ENCODE measurements around the gene ZNF500.
"Not testable (repeated sequence)": the region's sequence is repeated elsewhere in the genome, so short reads cannot be mapped to it uniquely, and the experiment has no call there.

ZNF500 gene

DNA sequence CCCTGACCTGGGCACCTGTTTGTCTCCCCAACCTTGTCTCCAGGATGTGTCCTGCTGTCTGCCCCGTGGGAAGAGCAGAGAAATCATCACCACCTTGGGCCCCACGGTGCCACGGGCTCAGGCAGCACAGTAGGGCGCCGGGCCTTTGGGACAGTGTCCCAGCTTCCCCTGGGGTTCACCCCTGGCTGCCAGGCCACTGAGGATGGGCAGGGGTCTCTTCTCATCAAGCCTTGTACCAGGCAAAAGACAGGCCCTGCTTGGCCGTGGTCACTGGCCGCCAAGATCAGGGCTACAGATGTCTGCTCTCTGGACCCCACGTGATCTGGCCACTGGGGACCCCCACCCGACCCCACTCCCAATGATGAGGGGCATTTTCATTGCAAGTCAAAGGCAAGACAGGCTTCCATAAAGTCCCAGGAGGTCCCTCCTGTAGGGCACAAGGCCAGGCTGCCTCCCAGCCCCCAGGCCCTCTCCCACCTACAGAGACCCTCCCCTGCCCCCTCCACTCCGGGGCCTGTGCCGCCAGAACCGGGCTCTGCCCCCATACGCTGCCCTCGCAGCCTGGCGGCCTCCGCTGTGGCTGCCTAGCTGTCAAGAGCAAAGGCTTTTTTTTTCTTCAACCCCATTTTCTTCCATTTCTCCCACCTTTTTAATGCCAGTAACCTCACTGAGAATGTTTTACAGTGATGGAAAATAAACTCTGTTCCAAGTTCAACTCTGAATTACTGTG is 18.1 kb downstream of the ZNF500 start:
- Histone ChIP-seq H3K4me3 (ENCODE audit: low read depth in 1 of 2, low read length in 2 of 2) (no peak overlapping the region), H3K9me3 (ENCODE audit: control insufficient read depth in 1 of 2, low read length in 2 of 2) (no peaks in the 10 kb centered on the region), H3K27ac (ENCODE audit: low read length) (no peak overlapping the region), H3K36me3 (ENCODE audit: control insufficient read depth in 1 of 2, insufficient read depth in 2 of 2, low read length in 2 of 2) (peaks cover 11 to 34% of the 10 kb centered on the region in 2 donors), H3K27me3 (ENCODE audit: low read depth, low read length) (no peaks in the 10 kb centered on the region), H3K4me1 (ENCODE audit: control insufficient read depth in 1 of 2, insufficient read depth in 2 of 2, low read length in 2 of 2) (peaks cover 0 to 13% of the 10 kb centered on the region in 2 donors)

DNA sequence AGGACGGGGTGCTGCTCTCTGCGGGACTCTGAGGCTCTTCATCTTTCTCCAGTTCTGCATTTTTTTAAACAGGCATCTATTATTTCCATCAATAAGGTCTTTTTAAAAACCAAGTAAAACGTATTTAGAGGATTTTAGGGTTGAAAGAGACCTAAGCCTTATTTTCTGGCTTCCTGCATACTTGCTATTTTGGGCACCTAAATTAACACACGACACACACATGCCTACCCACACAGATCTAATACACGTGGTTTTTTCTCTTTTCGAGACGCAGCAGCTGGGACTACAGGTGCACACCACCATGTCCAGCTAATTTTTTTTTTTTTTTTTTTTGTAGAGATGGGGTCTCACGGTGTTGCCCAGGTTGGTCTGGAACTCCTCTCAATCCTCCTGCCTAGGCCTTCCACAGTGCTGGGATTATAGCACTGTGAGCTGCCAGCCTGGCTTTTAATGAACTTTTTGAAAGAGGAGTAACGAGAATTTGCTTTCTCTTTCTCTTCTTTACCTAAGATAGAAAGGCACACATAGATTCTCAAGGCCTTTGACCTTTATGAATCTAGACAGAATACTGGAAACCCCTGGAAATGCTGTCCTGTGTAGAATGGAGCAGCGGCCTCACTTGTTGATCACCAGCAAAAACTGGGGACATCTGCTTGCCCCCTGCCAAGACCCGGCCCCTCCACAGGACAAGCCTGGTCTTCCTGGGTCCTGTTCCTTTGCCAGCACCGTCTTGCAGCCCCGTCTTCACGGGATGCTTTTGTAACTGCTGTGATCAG is 18.9 kb downstream of the ZNF500 start:
- peaks cover 0 to 18% of the 10 kb centered on the region in 2 donors for H3K4me1 ChIP-seq (ENCODE audit: control insufficient read depth in 1 of 2, insufficient read depth in 2 of 2, low read length in 2 of 2)

DNA sequence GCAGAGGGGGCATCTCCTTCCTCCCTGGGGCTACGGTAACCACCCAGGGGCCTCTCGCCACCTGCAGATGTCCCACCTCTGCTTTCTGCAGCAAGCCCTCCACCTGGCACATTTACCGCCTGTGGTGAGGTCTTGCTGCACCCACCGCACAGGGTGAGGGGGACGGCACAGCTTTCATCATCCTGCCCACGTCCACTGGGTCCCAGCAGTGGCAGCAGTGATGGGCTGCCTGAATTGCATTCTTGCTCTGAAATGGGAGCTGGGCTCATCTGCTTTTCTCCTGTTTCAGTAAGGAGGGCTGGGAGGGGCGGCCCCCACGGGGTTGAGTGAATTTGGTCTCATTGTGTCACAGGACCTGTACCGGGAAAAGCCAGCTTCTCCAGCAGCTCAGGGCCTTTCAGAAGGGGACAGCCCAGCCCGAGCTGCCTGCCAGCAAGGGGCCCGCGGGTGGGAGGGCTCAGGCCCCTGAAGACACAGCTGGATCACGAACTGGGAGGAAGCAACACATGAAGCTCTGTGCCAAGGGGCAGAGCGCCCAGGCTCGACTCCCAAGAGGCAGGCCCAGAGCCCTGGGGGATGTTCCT is 19.9 kb downstream of the ZNF500 start:
- no peaks in the 10 kb centered on the region for H3K27me3 ChIP-seq (ENCODE audit: low read depth, low read length)
- no peak overlapping the region for H3K27ac ChIP-seq (ENCODE audit: low read length)
- H3K4me3 ChIP-seq (ENCODE audit: low read depth in 1 of 2, low read length in 2 of 2), result no peak overlapping the region
- H3K4me1 ChIP-seq (ENCODE audit: control insufficient read depth in 1 of 2, insufficient read depth in 2 of 2, low read length in 2 of 2), result peaks cover 0 to 22% of the 10 kb centered on the region in 2 donors
- H3K9me3 ChIP-seq (ENCODE audit: control insufficient read depth in 1 of 2, low read length in 2 of 2), result no peaks in the 10 kb centered on the region
- peaks cover 9 to 17% of the 10 kb centered on the region in 2 donors for H3K36me3 ChIP-seq (ENCODE audit: control insufficient read depth in 1 of 2, insufficient read depth in 2 of 2, low read length in 2 of 2)

More for the DNA sequence above, 18.9 kb downstream of the ZNF500 start:
- Histone ChIP-seq H3K9me3 (ENCODE audit: control insufficient read depth in 1 of 2, low read length in 2 of 2) (no peaks in the 10 kb centered on the region), H3K4me3 (ENCODE audit: low read depth in 1 of 2, low read length in 2 of 2) (no peak overlapping the region), H3K27me3 (ENCODE audit: low read depth, low read length) (no peaks in the 10 kb centered on the region), H3K27ac (ENCODE audit: low read length) (no peak overlapping the region), H3K36me3 (ENCODE audit: control insufficient read depth in 1 of 2, insufficient read depth in 2 of 2, low read length in 2 of 2) (peaks cover 11 to 27% of the 10 kb centered on the region in 2 donors)

DNA sequence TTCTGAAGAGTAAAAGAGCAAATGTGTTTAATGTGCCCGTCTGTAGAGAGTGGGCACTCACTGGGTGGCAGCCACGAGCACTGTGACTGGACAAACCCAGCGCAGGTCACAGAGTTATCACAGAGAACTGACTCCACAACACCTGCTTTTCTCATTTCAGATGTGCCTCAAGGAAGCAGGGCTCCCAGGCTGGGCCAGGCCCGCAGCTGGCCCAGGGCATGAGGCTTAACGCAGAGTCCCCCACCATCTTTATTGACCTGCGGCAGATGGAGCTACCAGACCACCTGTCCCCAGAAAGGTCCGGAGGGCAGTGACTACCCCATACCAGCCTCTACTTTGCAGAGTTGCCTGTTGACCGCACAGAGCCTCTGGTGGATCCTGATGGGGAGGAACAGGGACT is 20.7 kb downstream of the ZNF500 start:
- peaks cover 5 to 8% of the 10 kb centered on the region in 2 donors for H3K36me3 ChIP-seq (ENCODE audit: control insufficient read depth in 1 of 2, insufficient read depth in 2 of 2, low read length in 2 of 2)
- H3K27me3 ChIP-seq (ENCODE audit: low read depth, low read length), result no peaks in the 10 kb centered on the region
- no peak overlapping the region for H3K27ac ChIP-seq (ENCODE audit: low read length)
- peaks cover 0 to 22% of the 10 kb centered on the region in 2 donors for H3K4me1 ChIP-seq (ENCODE audit: control insufficient read depth in 1 of 2, insufficient read depth in 2 of 2, low read length in 2 of 2)
- no peaks in the 10 kb centered on the region for H3K9me3 ChIP-seq (ENCODE audit: control insufficient read depth in 1 of 2, low read length in 2 of 2)
- H3K4me3 ChIP-seq (ENCODE audit: low read depth in 1 of 2, low read length in 2 of 2), result no peak overlapping the region

DNA sequence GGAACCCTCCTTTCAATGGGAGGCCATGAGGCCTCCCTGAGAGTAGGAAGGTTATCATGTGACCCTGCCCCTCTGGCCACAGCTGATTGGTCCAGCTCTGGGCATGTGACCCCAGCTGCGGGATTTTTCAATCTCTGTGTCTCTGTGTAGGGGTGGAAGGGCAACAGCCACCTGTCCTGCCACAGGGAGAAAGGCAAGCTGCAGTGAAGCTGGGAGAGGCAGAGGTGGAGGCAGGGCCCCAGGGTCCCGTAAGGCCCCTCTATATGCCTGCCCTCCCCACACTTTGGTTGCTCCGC is 21.7 kb downstream of the ZNF500 start:
- Histone ChIP-seq H3K4me1 (ENCODE audit: control insufficient read depth in 1 of 2, insufficient read depth in 2 of 2, low read length in 2 of 2) (peaks cover 0 to 22% of the 10 kb centered on the region in 2 donors), H3K27me3 (ENCODE audit: low read depth, low read length) (no peaks in the 10 kb centered on the region), H3K4me3 (ENCODE audit: low read depth in 1 of 2, low read length in 2 of 2) (no peak overlapping the region), H3K9me3 (ENCODE audit: control insufficient read depth in 1 of 2, low read length in 2 of 2) (no peaks in the 10 kb centered on the region), H3K36me3 (ENCODE audit: control insufficient read depth in 1 of 2, insufficient read depth in 2 of 2, low read length in 2 of 2) (no peaks in the 10 kb centered on the region), H3K27ac (ENCODE audit: low read length) (no peak overlapping the region)

DNA sequence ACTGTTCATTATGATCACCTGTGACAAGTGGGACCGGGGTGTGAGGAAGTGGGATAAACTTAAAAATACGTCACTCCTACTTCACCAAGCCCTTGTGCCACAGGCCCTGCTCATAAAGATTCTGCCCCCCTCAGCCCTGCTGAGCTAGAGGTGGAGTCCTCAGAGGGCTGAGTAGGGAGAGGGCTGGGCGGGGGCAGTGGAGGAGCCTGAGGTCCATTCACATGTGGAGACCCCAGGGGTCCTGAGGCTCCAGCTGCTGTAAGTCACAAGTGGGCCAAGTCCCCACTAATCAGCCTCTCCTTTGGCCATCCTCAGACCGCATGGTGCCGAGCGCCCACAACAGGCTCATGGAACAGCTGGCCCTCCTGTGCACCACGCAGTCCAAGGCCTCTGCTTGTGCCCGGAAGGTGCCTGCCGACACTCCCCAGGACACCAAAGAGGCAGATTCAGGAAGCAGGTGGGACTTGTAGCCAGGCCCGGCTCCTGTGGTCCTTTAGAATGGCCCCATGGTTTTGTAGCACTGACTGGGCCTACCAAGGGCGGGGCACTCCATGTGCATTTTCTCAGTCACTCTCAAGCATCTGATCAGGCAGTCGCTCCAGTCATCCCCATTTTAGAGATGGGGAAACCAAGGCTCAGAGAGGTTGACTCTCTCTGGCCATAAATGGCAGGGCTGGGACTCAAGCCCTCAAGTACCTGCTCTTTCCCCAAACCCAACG is 22.2 kb downstream of the ZNF500 start:
- Histone ChIP-seq H3K4me1 (ENCODE audit: control insufficient read depth in 1 of 2, insufficient read depth in 2 of 2, low read length in 2 of 2) (peaks cover 0 to 22% of the 10 kb centered on the region in 2 donors), H3K9me3 (ENCODE audit: control insufficient read depth in 1 of 2, low read length in 2 of 2) (no peaks in the 10 kb centered on the region), H3K27me3 (ENCODE audit: low read depth, low read length) (no peaks in the 10 kb centered on the region), H3K36me3 (ENCODE audit: control insufficient read depth in 1 of 2, insufficient read depth in 2 of 2, low read length in 2 of 2) (no peaks in the 10 kb centered on the region), H3K4me3 (ENCODE audit: low read depth in 1 of 2, low read length in 2 of 2) (no peak overlapping the region), H3K27ac (ENCODE audit: low read length) (no peak overlapping the region)

DNA sequence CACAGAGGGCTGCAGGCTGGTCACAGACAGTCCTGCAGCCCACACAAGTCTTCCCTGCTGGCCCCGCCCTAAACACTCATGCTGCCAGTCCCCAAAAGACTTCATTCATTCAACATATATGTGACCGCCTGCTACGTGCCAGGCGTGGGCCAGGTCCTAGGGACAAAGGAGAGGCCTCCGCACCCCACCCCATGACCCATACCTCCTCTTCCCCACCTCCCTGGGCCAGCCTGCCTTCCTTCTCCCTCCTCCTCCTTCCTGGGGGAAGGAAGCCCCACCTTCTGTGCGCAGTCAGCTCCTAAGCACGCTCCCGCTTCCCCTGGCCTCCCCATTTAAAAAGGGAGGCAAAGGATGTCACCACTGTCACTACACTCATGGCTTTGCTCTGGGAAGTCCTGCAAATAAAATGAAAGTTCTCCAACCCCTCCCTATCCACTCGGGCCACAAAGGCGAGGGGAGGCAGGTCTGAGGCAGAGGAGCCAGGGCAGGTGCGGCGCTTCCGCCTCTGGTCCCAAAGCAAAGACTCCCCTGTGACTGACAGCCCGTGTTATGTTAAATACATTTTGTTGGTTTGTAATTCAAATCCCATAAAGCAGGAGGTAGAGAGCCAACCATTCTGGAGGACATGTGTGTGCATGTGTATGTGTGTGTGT is 23.6 kb downstream of the ZNF500 start:
- Histone ChIP-seq H3K27ac (ENCODE audit: low read length) (no peak overlapping the region), H3K27me3 (ENCODE audit: low read depth, low read length) (no peaks in the 10 kb centered on the region), H3K4me3 (ENCODE audit: low read depth in 1 of 2, low read length in 2 of 2) (peak overlapping the region; percentile 40 to 45), H3K36me3 (ENCODE audit: control insufficient read depth in 1 of 2, insufficient read depth in 2 of 2, low read length in 2 of 2) (no peaks in the 10 kb centered on the region), H3K9me3 (ENCODE audit: control insufficient read depth in 1 of 2, low read length in 2 of 2) (no peaks in the 10 kb centered on the region), H3K4me1 (ENCODE audit: control insufficient read depth in 1 of 2, insufficient read depth in 2 of 2, low read length in 2 of 2) (peaks cover 0 to 22% of the 10 kb centered on the region in 2 donors)

DNA sequence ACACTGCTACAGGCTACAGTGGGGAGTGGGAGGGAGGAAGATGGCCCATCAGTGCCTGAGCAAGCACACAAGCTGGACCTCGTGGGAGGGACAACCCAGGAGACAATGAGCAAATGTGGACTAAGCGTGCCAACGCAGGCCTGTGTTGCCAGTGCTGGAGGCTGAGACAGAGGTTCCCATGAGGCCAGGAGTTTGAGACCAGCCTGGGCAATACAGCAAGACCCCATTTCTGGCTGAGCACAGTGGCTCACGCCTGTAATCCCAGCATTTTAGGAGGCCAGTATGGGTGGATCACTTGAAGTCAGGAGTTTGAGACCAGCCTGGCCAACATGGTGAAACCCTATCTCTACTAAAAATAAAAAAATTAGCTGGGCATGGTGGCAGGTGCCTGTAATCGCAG is 28.6 kb downstream of the ZNF500 start:
- not testable (repeated sequence) for H3K36me3 ChIP-seq (ENCODE audit: control insufficient read depth in 1 of 2, insufficient read depth in 2 of 2, low read length in 2 of 2); H3K27me3 ChIP-seq (ENCODE audit: low read depth, low read length); H3K27ac ChIP-seq (ENCODE audit: low read length); H3K9me3 ChIP-seq (ENCODE audit: control insufficient read depth in 1 of 2, low read length in 2 of 2); H3K4me3 ChIP-seq (ENCODE audit: low read depth in 1 of 2, low read length in 2 of 2)
- peaks cover 0 to 20% of the 10 kb centered on the region in 2 donors for H3K4me1 ChIP-seq (ENCODE audit: control insufficient read depth in 1 of 2, insufficient read depth in 2 of 2, low read length in 2 of 2)

DNA sequence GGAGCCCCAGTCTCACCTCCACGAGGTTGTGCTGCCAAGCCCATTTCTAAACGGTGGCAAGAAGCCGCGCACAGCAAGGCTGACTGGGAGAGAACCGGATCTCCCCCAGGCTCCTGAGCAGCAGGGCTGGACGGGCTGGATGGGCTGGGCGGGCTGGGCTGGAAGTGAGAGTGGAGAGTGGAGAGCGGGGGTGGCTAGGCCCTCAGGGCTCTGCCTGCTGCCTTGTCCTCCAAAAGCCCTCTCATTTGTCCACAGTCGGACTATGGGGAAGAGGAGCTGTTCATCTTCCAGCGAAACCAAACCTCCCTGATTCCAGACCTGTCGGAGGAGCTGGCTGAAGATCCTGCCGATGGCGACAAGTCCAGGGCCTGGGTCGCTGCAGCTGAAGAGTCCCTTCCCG is 29.4 kb downstream of the ZNF500 start:
- H3K27me3 ChIP-seq (ENCODE audit: low read depth, low read length), result no peaks in the 10 kb centered on the region
- H3K27ac ChIP-seq (ENCODE audit: low read length), result no peak overlapping the region
- no peak overlapping the region for H3K4me3 ChIP-seq (ENCODE audit: low read depth in 1 of 2, low read length in 2 of 2)
- H3K36me3 ChIP-seq (ENCODE audit: control insufficient read depth in 1 of 2, insufficient read depth in 2 of 2, low read length in 2 of 2), result peaks cover 0 to 3% of the 10 kb centered on the region in 2 donors
- no peaks in the 10 kb centered on the region for H3K9me3 ChIP-seq (ENCODE audit: control insufficient read depth in 1 of 2, low read length in 2 of 2)
- H3K4me1 ChIP-seq (ENCODE audit: control insufficient read depth in 1 of 2, insufficient read depth in 2 of 2, low read length in 2 of 2), result peaks cover 0 to 16% of the 10 kb centered on the region in 2 donors

DNA sequence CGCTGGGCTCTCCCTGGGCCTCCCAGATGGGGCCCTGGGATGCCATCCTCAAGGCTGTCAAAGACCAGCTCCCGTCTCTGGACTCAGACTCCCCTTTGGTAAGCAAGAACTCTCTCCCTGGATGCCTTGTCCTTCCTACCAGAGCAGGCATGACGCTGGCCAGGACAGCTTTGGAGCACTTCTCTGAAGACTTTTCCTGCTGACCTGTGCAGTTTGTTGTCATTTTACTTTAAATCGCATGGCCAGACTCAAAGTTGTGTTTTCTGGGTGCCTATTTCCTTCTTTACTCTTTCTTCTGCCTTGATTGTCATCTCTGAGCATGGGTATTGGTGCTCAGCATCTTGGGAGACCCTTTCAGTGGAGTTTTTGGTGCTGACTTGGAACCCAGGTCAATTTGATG is 30.4 kb downstream of the ZNF500 start:
- H3K27me3 ChIP-seq (ENCODE audit: low read depth, low read length), result no peaks in the 10 kb centered on the region
- peaks cover 0 to 16% of the 10 kb centered on the region in 2 donors for H3K4me1 ChIP-seq (ENCODE audit: control insufficient read depth in 1 of 2, insufficient read depth in 2 of 2, low read length in 2 of 2)
- H3K4me3 ChIP-seq (ENCODE audit: low read depth in 1 of 2, low read length in 2 of 2), result no peak overlapping the region
- H3K36me3 ChIP-seq (ENCODE audit: control insufficient read depth in 1 of 2, insufficient read depth in 2 of 2, low read length in 2 of 2), result peaks cover 0 to 3% of the 10 kb centered on the region in 2 donors
- H3K9me3 ChIP-seq (ENCODE audit: control insufficient read depth in 1 of 2, low read length in 2 of 2), result no peaks in the 10 kb centered on the region
- H3K27ac ChIP-seq (ENCODE audit: low read length), result no peak overlapping the region

Data from muscle layer of duodenum (tissue), 2 donors.